ENCODE results near the gene POPDC3. TPM values are rescaled to one million over a fixed set of nuclear protein-coding genes. Genes with fewer than 3 reads are reported as not detected.

The POPDC3 gene
- total RNA-seq, 1 donor from 2014 or later, result 70.0 TPM

DNA sequence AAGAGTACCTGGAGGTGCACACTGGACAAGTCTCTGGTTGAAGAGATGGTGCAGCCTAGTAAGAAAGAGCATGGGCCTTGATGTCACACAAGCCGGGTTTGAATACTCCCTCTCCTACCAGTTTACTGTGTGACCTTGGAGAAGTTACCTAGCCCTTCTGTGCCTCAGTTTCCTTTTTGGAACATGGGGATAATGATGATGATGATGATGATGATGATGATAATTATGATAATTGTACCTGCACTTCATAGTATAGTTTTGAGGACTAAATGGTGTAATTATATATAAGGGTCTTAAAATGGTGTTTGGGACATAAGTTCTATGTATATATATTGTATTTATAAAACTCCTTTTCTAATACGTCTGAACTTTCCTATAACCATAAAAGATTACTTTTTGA lies 41.7 kb downstream of the POPDC3 start:
- no peak for DNase-seq

DNA sequence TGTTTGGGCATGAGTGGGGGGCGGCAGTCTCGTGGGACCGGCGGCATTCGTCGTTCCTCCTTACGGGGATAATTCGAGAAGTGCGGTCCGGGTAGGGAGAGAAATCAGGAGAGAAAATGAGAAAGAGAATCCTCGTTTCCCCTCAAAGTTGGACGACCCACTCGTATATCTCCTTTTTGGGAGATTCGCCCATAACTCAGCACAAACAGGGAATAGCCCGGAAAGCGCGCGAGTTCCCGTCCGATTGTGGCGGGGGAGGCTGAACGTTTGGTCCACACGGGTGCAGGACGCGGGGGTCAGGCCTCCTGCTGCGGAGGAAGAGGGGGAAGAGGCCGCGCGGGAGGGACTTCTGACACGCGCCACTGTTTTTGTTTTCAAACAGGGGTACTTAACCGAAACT lies 42.4 kb downstream of the POPDC3 start:
- peak; percentile 47 for DNase-seq

GRCh38 chr6:105136431-105137350 lies 43.1 kb downstream of the POPDC3 start:
- peak; percentile 84 for DNase-seq

DNA sequence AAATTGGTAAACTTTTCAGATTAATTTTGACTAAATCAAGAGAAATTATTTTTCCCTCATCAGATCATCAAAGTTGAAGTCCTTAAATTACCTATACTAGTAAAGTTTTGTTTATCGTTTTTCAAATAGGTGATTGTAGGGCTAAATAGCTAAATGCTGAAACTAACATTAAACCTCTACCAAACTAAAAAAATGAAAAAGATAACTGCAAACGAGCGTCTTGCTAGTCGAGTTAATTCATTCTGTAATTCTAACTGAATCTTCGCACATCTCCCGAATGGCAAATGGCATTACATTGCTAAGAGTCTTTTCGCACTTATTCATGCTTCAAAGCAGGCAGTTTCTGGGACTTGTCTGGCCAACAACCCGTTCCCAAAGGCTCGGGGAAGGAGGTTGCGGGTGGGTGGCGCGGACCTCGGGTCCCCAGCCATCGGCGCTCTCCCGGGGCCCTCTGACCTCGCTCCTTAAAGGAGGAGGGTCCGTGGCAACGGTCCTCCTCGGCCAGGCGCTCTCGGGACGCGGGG lies 43.8 kb downstream of the POPDC3 start:
- DNase-seq, result peak; percentile 43

GRCh38 chr6:105135056-105135455 lies 44.8 kb downstream of the POPDC3 start:
- peak; percentile 53 for DNase-seq

GRCh38 chr6:105122717-105123116 lies 57.1 kb downstream of the POPDC3 start:
- DNase-seq, result no peak

GRCh38 chr6:105121981-105122380 lies 57.8 kb downstream of the POPDC3 start:
- no peak for DNase-seq

DNA sequence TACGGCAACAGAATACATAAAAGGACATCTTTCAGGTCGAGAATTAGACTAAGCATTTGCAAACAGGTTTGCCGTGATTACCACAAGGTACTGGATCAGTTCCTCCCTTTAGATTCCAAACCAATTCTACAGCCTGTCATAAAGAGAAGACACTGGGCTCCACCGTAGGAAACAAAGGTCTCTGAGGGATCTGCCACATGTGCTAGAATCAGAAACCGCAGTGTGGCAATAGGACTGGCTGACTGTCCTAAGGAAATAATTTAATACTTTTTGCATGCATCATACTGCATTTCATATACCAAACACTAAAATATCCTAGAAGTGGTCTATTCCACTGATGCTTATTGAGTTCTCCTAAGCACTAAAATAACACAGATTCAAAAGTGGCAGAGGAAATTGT lies 59.2 kb downstream of the POPDC3 start:
- DNase-seq, result no peak

- DNase-seq, result no peak
Observed at GRCh38 chr6:105116150-105116549, 63.7 kb downstream of the POPDC3 start.

- no peak for DNase-seq
Observed at GRCh38 chr6:105113422-105113821, 66.4 kb downstream of the POPDC3 start.

GRCh38 chr6:105112577-105112976 lies 67.2 kb downstream of the POPDC3 start:
- no peak for DNase-seq

- DNase-seq, result no peak
Observed at GRCh38 chr6:105111871-105112270, 67.9 kb downstream of the POPDC3 start.

DNA sequence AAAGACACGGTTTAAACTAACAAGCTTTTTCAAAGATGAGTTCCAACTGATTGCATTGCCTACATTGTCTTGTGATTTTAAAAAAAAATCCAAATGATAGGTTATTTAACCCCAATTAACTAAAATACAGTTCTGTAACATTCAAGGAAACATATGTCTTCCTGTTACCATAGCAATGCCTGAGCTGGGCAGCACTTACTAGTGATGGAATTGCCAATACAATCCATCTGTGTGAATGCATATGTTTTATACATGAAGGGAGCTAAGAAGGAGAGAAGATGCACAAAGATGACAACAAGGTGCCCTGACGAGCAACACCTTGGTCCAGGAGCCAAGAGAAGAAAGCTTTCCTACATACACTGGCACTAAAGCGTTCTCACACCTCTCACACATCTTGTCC lies 68.7 kb downstream of the POPDC3 start:
- no peak for DNase-seq

DNA sequence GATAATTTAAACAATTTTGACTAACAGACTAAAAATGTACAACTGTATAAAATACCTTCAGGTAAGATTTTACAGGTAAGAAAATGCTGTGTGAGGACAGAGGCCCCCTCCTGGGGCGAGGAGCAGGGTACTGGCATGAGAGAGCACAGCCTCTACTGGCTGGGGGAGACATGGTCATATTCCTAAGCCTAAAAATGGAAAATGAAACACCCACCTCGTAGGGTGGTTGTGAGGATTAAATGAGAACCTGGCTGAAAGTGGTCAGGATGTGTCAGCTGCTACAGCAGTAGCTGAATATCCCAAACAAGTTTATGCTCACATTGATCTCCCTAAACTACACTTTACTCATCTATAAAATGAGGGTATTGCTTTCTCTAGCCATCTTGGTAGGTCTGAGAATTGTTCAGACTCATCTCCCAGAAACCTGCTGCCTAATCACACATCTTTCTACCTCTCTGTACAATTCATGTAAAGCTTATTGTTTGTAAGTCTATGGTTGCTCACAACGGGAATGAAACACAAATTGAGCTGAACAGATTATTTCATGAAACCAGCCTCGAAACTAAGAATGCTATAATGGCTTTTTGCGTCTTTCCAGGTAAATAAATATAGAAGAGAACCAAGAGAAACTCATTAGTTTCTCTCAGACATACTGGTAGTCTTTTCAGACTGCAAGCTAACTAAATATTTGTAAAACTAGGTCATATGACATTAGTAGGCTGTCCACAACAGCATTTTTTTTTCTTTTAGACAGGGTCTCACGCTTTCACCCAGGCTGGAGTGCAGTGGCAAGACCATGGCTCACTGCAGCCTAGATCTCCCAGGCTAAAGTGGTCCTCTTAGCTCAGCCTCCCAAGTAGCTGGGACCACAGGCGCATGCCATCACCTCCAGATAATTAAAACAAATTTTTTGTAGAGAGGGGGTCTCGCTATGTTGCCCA lies 69.6 kb downstream of the POPDC3 start:
- no peak for DNase-seq

DNA sequence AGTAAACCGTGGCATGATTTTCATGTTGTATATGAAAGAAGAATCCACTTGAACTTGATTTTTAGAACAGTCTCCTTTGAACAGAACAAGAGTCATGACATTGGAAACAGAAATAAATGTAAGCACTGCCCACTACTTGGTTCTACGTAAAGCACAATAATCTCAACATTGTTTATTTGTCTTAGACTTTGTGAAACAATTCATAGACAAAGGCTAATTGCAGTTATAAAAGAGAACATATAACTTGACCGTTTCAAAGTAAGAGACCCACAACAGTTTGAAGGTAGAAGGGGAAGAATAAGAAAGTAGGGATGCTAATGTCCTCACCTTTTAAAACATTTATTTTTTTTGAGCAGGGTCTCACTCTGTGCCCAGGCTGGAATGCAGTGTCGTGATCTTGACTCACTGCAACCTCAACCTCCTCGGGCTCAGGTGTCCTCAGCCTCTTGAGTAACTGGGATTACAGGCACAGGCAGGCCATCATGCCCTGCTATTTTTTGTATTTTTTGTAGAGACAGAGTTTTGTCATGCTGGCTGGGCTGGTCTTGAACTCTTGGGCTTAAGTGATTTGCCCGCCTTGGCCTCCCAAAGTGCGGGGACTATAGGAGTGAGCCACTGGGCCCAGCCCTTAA lies 71.1 kb downstream of the POPDC3 start:
- no peak for DNase-seq

Other genes with a start within 250 kb of the POPDC3 start
- 0.21 TPM for gene LIN28B, start 222.9 kb downstream of the POPDC3 start, total RNA-seq
- 49.4 TPM for gene PREP, start 223.1 kb upstream of the POPDC3 start, total RNA-seq

Measured in tongue (tissue), 2 donors.